T-helper 1 cell (primary cell): ENCODE results near the gene DNTTIP2.
"Not testable (repeated sequence)": the region's sequence is repeated elsewhere in the genome, so short reads cannot be mapped to it uniquely, and the experiment has no call there.

ENCODE experiments used
- DNase-seq, 5 donors: peaks; one replicate each; pipeline ENCODE4 v3.0.0-alpha.2; 2012 to 2020

DNTTIP2 gene

DNA sequence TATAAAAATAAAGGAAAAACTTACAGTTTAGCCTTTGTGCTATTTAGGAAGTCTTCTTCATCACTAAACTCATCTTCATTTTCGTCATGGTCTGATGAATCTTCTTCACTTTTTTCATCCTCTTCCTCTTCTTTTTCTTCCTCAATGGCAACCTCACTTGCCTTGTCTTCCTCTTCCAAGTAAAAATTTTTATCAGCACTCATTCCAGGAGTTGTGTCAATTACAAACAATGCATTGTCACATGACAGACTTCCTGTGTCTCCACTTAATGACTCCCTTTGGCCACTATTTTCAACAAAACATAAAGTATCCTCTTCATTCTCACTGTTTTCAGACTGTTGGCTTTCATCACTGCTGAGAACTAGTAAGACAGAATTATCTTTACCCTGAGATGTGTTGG lies 2.8 kb downstream of the DNTTIP2 start:
- DNase-seq: no peak

- peak in 1 of 5 donors; percentile 23 for DNase-seq
Measured at GRCh38 chr1:93874025-93874651, 4.9 kb downstream of the DNTTIP2 start.

- no peak for DNase-seq
Measured at GRCh38 chr1:93871366-93871765, 7.6 kb downstream of the DNTTIP2 start.

DNA sequence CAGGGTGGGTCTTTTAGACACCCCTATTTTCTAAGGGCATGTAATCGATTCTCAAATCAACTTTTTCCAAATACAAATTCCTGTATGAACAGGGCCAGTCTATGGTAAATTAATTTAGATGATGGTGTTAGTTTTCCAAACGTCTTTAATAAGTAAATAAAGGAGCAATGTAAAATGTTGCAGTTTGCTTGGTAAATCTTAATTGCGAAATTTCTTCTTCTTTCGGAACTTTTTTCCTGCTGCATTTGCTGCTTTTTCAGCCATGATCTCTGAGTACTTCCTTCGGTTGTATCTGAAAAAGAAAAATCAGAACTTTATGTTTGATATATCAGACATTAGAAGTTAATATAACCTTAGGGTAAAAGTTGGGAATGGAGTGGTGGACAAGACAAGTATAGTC lies 9.4 kb downstream of the DNTTIP2 start:
- DNase-seq: no peak

- not testable (repeated sequence) for DNase-seq
Measured at GRCh38 chr1:93868492-93868891, 10.5 kb downstream of the DNTTIP2 start.

GRCh38 chr1:93865253-93865652 lies 13.8 kb downstream of the DNTTIP2 start:
- DNase-seq: no peak

GRCh38 chr1:93864175-93864574 lies 14.8 kb downstream of the DNTTIP2 start:
- no peak for DNase-seq

- DNase-seq: not testable (repeated sequence)
Measured at GRCh38 chr1:93857653-93858052, 21.4 kb downstream of the DNTTIP2 start.

- DNase-seq: not testable (repeated sequence)
Measured at GRCh38 chr1:93855983-93856382, 23.0 kb downstream of the DNTTIP2 start.

GRCh38 chr1:93853940-93854339 lies 25.1 kb downstream of the DNTTIP2 start:
- DNase-seq: no peak

DNA sequence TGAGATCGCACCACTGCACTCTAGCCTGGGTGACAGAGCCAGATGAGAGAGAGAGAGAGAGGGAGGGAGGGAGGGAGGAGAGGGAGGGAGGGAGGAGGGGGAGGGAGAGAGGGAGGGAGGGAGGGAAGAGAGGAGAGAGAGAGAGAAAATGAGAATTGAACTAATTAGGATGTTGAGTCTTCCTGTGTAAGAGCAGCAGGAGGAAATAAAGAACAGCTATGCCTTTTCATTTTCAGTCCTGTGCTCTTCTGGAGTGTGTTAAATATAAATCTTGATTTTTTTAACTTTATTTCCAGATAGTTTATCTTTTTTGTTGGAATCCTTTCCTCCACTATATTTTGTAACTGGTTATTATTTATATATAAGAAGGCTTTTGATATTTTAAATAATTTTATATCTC lies 27.1 kb downstream of the DNTTIP2 start:
- no peak for DNase-seq

DNA sequence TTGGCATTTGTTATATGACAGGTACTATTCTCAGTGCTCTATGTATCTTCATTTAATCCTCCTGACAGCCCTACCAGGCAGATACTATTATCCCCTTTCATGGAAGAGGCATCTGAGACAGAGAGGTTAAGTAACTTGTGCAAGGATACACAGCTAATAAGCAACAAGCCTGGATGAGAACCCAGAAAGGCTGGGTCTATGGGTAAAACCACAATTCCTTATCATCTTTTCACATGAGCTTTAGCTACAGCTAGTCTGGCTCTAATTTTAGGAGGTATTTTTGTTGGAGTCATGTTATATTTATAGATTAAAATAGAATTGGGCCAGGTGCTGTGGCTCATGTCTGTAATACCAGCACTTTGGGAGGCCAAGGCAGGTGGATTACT lies 27.7 kb downstream of the DNTTIP2 start:
- DNase-seq: no peak

DNA sequence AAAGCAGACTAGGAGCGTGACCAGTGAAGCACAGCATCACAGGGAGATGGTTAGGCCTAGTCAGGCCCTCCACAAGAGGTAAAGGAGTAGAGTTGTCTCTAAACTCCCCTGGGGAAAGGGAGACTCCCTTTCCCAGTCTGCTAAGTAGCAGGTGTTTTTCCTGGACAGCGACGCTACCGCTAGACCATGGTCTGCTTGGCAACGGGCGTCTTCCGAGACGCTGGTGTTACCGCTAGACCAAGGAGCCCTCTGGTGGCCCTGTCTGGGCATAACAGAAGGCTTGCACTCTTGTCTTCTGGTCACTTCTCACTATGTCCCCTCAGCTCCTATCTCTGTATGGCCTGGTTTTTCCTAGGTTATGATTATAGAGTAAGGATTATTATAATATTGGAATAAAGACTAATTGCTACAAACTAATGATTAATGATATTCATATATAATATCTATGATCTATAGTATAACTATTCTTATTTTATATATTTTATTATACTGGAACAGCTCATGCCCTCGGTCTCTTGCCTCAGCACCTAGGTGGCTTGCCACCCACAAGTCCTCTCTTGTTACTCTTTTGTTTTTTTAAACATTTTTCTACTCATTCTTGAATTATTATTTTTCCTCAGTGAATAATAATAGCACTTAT lies 28.2 kb downstream of the DNTTIP2 start:
- DNase-seq: peak in 4 of 5 donors; percentile 16 to 40 (median 34)

DNA sequence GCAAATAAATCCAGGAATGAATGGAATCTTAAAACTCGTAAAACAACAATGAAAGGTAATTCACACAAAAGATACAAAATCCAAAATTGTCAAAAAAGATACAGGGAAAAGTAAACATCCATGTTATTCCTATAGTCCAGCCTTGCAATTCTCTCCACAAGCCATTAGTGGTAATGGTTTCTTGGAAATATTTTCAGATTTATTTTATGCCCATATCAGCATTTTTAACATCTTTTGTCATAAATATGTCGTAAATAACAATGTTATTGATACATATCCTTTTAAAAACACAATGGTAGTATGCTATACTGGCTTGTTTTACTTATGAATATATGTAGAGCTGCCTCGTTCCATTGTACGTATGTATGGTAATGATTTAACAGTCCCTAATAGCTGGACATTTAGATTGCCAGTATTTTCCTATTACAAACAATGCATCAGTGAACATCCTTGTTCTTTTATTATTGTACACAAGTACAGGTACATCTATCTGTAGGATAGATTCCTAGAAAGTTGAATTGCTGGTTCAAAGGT lies 30.6 kb downstream of the DNTTIP2 start:
- no peak for DNase-seq

DNA sequence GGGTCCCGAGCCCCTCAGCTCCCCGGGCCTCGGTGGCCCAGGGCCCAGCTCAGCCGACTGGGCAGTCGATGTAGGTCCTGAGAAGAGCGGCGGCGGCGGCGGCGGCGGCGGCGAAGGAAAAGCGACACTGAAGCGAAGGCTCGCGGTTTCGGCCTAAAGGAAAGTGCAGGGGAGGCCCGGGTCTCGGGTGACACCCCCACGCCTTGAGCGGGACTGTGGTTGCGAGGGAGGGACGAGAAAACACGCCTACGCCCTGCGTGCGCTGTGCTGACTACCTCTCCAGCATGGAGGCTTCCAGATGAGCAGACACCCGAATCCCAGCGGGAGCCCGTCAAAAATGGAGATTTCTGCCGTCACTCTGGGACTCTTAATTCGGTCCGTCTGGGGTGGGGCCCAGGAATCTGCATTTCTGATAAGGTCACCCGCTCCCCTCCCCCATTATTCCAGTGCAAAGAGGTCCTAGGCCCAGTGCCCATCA lies 31.2 kb downstream of the DNTTIP2 start:
- peak; percentile 44 to 68 (median 63) for DNase-seq

DNA sequence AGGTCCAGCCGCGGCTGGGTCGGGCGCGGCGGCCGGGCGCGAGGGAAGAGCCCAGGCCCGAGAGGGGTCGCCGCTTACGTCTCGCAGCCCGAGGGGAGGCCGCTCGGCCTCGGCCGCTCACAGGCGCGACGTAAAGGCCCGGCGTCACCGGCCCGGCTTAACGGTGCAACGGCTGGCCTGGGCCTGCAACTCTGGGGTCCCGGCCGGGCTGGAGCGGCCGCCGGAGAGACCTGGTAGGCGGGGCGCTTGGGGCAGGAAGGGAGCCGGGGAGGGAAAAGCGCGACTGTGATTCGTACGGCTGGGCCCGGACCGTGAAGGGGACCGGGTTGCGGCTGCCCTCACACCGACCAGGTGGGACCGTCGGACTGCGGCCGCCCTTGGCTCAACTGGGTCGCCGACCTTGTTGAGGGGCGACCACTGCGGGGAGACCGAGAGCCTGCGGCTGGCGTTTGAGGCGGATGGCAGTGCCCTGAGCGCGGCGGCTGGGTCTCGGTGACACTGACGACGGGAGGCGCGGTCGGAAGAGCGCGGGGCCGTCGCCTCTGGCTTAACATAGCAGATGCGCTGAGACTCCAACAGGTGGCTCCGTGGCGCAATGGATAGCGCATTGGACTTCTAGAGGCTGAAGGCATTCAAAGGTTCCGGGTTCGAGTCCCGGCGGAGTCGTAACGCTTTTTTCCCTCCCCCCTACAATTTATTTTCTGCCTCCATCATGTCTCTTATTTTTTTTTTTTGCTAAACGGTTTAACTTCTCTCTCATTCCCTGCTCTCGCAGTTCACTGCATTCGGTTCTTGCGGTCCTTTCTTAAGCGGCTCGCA lies 31.8 kb downstream of the DNTTIP2 start:
- peak; percentile 76 to 95 (median 83) for DNase-seq

DNA sequence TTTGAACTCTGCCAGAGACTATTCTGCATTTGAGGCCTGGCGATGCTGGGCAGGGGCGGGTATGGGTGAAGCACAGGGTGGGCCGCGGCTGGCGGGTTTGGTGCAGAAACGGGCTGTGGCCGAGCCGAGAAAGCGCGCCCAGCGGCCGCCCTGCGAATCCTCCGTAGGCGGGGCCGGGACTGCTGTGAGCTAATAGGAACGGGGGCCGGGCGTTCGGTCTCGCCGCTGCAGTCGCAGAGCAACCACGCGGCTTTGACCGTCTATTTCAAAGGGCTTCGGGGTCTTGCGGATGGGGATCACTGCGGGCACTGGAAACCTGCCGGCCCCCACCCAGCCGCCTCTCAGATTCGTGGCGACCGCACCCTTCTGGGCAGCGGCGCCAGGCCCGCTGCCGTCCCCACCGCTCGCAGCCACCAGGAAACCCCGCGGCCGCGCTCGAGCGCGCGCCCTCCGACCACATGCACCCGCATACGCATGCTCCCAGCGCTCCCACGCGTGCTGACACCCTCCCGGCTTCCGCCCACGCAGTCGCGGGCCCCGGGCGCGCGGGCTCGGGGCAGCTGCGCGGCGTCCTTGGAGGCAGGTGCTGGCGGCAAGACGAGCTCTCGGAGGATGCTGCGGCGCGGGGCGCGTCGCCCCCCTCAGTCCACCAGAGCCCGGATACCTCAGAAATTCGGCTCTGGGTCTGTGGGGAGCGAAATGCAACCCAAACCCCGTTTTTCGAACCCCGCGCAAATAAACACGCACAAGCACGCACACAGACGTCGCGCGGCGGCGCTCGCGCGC lies 32.6 kb downstream of the DNTTIP2 start:
- peak; percentile 72 to 84 (median 78) for DNase-seq

DNA sequence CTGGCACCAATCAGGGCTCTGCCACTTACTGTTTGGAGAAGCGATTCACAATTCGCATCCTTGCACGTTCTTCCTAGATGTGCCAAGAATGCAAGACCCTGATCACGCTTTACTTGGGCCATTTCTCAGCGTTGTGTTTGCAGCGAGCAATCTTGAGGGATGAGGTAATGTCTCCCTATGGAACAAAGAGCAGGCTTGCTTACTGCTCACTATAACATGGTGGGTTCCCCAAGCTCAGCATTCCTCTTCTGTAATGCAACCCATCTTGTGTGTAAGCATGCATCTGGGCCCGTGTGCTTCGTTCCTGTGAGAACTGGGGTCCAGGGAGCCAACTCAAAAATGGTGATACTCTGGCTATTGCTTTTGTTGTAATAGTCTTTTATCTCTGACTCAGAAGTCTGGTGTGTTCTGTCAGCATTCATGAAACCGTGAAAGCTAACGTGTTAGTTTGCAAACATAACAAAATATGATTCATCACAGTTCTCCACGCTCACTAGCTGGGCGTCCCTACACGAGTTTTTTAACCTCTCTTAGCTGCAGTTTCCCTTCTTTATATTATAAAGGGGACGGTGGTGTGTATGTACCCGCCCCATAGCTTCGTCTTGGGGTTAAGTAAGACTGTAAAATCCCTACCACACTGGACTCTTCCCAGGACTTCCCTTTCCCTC lies 33.3 kb downstream of the DNTTIP2 start:
- peak in 3 of 5 donors; percentile 2 to 52 (median 19) for DNase-seq

DNA sequence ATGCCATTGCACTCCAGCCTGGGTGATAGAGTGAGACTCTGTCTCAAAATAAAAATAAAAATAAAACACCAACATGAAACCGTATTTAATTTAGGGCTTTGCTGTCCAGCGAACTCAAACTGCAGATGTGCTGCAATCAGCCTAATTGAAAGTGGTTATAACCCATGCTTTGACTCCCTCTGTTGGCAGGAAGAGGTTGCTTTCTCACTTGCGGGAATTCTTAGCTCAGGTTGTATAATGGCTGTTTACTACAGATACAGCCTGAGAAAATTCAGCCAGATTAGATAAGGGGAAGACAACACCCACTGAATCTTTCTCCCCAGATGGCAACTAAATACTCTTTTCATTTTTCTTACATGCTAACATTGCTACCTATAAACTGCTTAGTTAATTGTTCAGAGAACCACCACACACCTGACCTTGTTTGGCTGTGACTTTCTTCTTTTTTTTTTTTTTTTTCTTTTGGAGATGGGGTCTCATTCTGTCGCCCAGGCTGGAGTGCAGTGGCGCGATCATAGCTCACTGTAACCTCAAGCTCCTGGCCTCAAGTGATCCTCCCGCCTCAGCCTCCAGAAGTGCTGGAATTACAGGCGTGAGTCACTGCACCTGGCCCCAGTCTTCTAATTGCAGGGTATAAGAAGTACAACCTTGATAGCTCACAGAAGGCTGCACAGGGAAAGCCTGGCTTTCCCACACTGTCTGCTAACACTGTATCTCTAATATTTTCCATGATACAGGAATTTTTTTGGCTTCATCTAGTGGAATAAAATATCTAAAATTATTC lies 34.6 kb downstream of the DNTTIP2 start:
- DNase-seq: peak in 4 of 5 donors; percentile 13 to 67 (median 26)

GRCh38 chr1:93842750-93843500 lies 36.1 kb downstream of the DNTTIP2 start:
- no peak for DNase-seq
